AG04450 (cell line): Measurements from ENCODE around the gene TRAPPC12. TPM values are rescaled to one million over a fixed set of nuclear protein-coding genes. Genes with fewer than 3 reads are reported as not detected.
"Not testable (repeated sequence)": the region's sequence is repeated elsewhere in the genome, so short reads cannot be mapped to it uniquely, and the experiment has no call there.

ENCODE experiments used
- CTCF ChIA-PET: fragments of 300-600, 350-600 bp; formaldehyde crosslinking; extraction: SDS; loops from one replicate; lab custom pipeline; 2022; ENCODE audit warnings: antibody characterized with exemption, inconsistent platforms; lab: Charles Lee
- POLR2A ChIA-PET: fragments of 350-600 bp; formaldehyde crosslinking; extraction: SDS; loops from one replicate; lab custom pipeline; 2021; ENCODE audit warnings: antibody characterized with exemption, inconsistent platforms; lab: Yijun Ruan, JAX
- DNase-seq: peaks from one replicate; pipeline ENCODE4 v3.0.0-alpha.2; 2011; ENCODE audit warnings: low read depth, low spot score
- H3K27ac ChIP-seq: one replicate; pipeline ENCODE4 v1.5.1; 2012; ENCODE audit warnings: low read depth, low read length, control low read depth
- H3K27me3 ChIP-seq: one replicate; pipeline ENCODE4 v1.6.0; 2012; ENCODE audit warnings: low read length; ENCODE audit not compliant: control insufficient read depth, insufficient read depth
- H3K4me3 ChIP-seq: 2 replicates; pipeline ENCODE4 v1.5.1; 2011; ENCODE audit warnings: mild to moderate bottlenecking, low read depth, low read length, control low read depth
- H3K9me3 ChIP-seq: 2 replicates; pipeline ENCODE4 v1.5.1; 2012; ENCODE audit warnings: low read length; ENCODE audit not compliant: control insufficient read depth, insufficient read depth
- CTCF ChIP-seq: IDR thresholded peaks from 2 replicates; pipeline ENCODE4 v1.5.1; 2011; ENCODE audit warnings: low read depth, low read length, control low read depth, inconsistent platforms
- polyA plus RNA-seq: library from polyadenylated mRNA; depleted of rRNA; stranded (reverse); fragments of >200 nt; gene quantifications from 2 replicates; pipeline ENCODE4 v1.2.3, GENCODE V29; 2011

The TRAPPC12 gene
- polyA plus RNA-seq, 1 experiment = 41.7 TPM

GRCh38 chr2:3503483-3503882, 124.0 kb downstream of the TRAPPC12 start:
- ChIA-PET CTCF (interaction anchor here (1.9 kb wide), 1 partner anchor 80 kb away, joined by 5 read pairs; no protein-coding TSS in a partner anchor), POLR2A (no interaction called here)
- TF ChIP-seq CTCF = no peak
- no peaks in the 10 kb centered on the region; the same call in 1 of the 2 replicates for H3K9me3 ChIP-seq
- H3K27me3 ChIP-seq = no peaks in the 10 kb centered on the region
- no peak for DNase-seq
- no peak overlapping the region for H3K4me3 ChIP-seq
- no peak overlapping the region for H3K27ac ChIP-seq

DNA sequence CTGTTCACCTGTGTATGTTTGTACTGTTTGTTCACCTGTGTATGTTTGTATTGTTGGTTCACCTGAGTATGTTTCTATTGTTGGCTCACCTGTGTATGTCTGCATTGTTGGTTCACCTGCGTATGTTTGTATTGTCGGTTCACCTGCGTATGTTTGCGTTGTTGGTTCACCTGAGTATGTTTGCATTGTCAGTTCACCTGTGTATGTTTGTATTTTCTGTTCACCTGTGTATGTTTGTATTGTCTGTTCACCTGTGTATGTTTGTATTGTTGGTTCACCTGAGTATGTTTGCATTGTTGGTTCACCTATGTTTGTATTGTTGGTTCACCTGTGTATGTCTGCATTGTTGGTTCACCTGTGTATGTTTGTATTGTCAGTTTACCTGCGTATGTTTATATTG, 125.2 kb downstream of the TRAPPC12 start:
- CTCF ChIA-PET = interaction anchor here (1.8 to 1.9 kb wide), 2 partner anchors 42 to 81 kb away, joined by 4 to 5 read pairs; no protein-coding TSS in a partner anchor
- Histone ChIP-seq H3K27ac (no peak overlapping the region), H3K27me3 (no peaks in the 10 kb centered on the region), H3K9me3 (no peaks in the 10 kb centered on the region; the same call in 1 of the 2 replicates), H3K4me3 (no peak overlapping the region)
- POLR2A ChIA-PET = no interaction called here
- TF ChIP-seq CTCF = no peak
- no peak for DNase-seq

- no peak overlapping the region for H3K4me3 ChIP-seq
- H3K27me3 ChIP-seq = no peaks in the 10 kb centered on the region
- H3K9me3 ChIP-seq = no peaks in the 10 kb centered on the region; the same call in 1 of the 2 replicates
- CTCF ChIA-PET = interaction anchor here (1.0 to 1.8 kb wide), 2 partner anchors 43 to 82 kb away, joined by 3 to 4 read pairs; no protein-coding TSS in a partner anchor
- POLR2A ChIA-PET = interaction anchor here (0.6 to 0.7 kb wide), 3 partner anchors 11 to 810 kb away, joined by 3 to 11 read pairs (median 6); no protein-coding TSS in a partner anchor
- no peak for TF ChIP-seq CTCF
- no peak for DNase-seq
- no peak overlapping the region for H3K27ac ChIP-seq
Observed at GRCh38 chr2:3505771-3506170, 126.3 kb downstream of the TRAPPC12 start.

- DNase-seq = no peak
- no peaks in the 10 kb centered on the region for H3K27me3 ChIP-seq
- CTCF ChIA-PET = no interaction called here
- no peaks in the 10 kb centered on the region for H3K9me3 ChIP-seq
- no peak for TF ChIP-seq CTCF
- no peak overlapping the region for H3K27ac ChIP-seq
- POLR2A ChIA-PET = no interaction called here
- no peak overlapping the region for H3K4me3 ChIP-seq
Observed at GRCh38 chr2:3512086-3512485, 132.6 kb downstream of the TRAPPC12 start.

GRCh38 chr2:3513026-3513810, 133.7 kb downstream of the TRAPPC12 start:
- Histone ChIP-seq H3K4me3 (no peak overlapping the region), H3K9me3 (no peaks in the 10 kb centered on the region), H3K27me3 (no peaks in the 10 kb centered on the region), H3K27ac (no peak overlapping the region)
- no peak for TF ChIP-seq CTCF
- DNase-seq = no peak
- POLR2A ChIA-PET = no interaction called here
- CTCF ChIA-PET = no interaction called here

- POLR2A ChIA-PET, H3K27ac ChIP-seq, CTCF ChIA-PET, DNase-seq, H3K9me3 ChIP-seq, H3K4me3 ChIP-seq, H3K27me3 ChIP-seq: not testable (repeated sequence)
Observed at GRCh38 chr2:3515438-3515837, 135.9 kb downstream of the TRAPPC12 start.
